Measurements from ENCODE around the gene ALDH3B2.
"Not testable (repeated sequence)": the region's sequence is repeated elsewhere in the genome, so short reads cannot be mapped to it uniquely, and the experiment has no call there.

The ALDH3B2 gene

GRCh38 chr11:67674442-67674871 lies at the start of gene ALDH3B2:
Gene ALDH3B2, minus strand, starts transcription at chr11:67674623. Its CDS starts 7,688 bp downstream, at chr11:67666935.
- peak; percentile 90 for DNase-seq

GRCh38 chr11:67723036-67723435 lies 48.6 kb upstream of the ALDH3B2 start:
- DNase-seq, result not testable (repeated sequence)

GRCh38 chr11:67716226-67716625 lies 41.8 kb upstream of the ALDH3B2 start:
- not testable (repeated sequence) for DNase-seq

GRCh38 chr11:67715801-67716200 lies 41.4 kb upstream of the ALDH3B2 start:
- not testable (repeated sequence) for DNase-seq

DNA sequence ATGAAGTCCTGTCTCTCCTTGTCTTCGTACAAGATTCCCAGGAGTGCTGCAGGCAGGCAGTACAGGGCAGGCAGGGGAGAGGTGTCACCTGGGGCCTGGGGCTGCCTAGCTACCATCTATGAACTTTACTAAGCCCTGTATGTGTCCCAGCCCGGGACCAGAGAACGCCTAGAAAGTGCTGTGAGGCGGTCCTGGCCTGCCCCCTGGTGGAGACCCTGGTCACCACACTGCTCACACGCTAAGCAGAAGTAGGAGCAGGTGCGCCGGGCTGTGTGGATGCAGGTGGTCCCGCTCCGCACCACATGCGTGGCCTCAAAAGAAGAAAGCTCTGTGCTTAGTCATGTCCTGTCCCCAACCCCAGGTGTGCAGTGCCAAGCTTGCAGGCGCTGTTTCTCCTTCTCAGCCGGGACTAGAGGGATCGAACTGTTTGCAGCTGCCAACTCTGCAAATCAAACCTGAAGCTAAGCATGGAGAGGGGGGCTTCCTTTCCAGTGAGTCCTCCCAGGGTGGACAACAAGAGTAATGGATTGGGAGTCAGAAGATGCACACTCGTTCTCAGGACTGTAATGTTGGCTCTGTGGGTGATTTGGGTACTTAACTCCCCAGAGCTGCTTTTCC lies 39.6 kb upstream of the ALDH3B2 start:
- DNase-seq, result not testable (repeated sequence)

DNA sequence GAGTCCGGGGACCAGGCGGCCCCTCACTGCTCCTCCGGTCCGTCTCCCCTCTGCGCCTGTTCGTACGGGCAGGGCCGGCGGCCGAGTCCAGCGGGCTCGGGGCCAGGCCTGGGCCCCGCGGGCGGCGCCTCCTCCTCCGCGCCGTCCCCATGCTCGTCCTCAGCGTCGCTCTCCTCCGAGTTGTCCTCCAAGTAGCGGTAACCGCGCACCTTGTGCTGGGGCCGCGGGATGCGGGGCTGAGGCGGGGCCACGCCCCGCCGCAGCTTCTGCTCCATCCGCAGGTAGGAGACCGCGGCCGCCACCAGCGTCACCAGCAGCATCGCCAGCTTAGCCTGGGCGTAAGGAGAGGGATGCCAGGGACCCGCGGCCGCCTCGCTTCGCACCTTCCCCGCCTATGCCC lies 37.3 kb upstream of the ALDH3B2 start:
- not testable (repeated sequence) for DNase-seq

DNA sequence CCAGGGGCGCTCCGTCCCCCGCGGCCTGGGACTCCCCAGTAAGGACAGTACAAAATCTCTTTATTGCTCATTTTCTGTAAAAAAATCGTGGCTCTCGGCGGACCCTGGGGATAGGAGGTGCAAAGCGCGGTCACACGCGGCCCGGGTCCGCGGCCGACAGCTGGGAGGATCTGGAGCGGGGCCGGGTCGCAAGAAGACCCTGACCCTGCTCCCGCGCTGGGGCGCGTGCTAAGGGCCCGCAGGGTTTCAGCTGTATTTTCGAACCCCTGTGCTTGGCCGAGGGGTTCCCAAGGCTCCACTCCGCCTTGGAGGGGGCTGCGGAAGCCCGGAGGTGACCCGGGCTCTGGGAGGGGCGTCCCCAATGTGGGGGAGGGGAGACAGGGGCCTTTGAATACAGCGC lies 36.8 kb upstream of the ALDH3B2 start:
- not testable (repeated sequence) for DNase-seq

DNA sequence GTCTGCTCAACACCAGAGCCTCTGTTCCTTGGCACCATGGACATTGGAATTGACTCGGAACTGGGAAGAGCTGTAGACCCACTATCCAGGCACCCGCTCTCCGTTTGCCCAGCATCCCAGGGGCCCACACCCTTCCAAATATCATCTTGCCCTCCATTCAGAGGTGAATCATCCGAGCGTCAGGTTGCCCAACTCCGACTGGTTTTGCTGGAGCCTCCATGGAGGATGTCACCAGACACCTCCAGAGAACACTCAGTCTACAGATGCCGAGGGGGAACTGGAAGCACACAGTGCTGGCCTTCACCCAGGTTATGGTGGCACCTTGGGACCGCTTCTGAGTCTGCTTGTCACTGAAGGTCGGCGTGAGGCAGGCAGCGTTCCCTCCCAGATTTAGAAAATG lies 35.4 kb upstream of the ALDH3B2 start:
- DNase-seq, result not testable (repeated sequence)

- DNase-seq, result no peak
These were observed 30.8 kb upstream of the ALDH3B2 start for GRCh38 chr11:67705264-67705663.

GRCh38 chr11:67704524-67704923 lies 30.1 kb upstream of the ALDH3B2 start:
- no peak for DNase-seq

DNA sequence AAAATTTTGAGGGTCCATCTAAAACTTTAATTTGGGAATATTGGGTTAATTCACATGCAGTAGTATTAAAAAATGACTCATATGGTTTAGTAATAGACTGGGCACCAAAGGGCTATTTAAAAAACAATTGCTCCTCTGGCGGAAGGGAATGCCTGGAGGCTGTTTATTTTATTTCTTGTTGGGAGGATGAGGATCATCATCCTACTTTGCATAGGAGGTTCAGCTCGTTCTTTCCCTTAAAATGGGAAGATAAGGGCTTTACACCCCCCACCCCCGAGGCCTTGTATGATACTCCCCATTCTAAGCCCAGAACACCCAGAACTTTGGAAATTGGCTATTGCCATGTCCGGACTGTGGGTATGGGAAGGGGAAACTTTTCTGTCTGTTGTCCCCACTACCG lies 29.3 kb upstream of the ALDH3B2 start:
- not testable (repeated sequence) for DNase-seq

GRCh38 chr11:67700548-67701262 lies 26.3 kb upstream of the ALDH3B2 start:
- DNase-seq, result no peak

- no peak for DNase-seq
These were observed 25.7 kb upstream of the ALDH3B2 start for GRCh38 chr11:67700141-67700540.

DNA sequence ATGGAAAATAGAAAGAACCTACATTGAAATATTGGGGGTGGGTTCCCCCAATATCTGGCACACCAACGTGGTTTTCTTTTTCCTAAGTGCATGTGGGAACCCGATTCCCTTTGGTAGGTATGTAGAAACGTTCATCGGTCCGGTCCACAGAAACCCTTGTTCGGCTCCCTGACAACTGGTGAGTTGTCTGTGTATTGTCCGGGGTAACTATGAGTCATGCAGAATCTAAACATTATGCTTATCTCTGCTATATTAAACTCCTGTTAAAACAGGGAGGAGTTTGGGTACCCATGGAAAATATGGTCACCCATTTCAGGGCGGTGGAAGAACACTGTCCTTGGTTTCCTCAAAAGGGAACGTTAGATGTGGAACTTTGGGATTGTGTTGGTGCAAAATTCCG lies 25.1 kb upstream of the ALDH3B2 start:
- no peak for DNase-seq

- DNase-seq, result no peak
These were observed 23.8 kb upstream of the ALDH3B2 start for GRCh38 chr11:67698247-67698646.

DNA sequence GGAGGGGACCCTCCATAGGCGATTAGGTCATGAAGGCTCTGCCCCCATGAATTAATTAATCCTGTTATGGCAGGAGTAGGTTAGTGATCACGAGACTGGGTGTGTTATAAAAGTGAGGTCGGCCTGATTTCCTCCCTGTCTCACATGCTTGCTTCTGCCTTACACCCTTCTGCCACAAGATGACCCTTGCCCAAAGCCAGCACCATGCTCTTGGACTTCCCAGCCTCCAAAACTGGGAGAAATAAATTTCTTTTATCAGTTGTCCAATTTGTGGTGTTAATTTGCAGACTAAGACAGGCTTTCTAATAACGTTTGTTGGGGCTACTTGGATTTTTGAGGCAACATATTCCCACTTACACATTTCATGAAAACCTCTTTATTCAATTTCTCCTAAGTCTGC lies 23.4 kb upstream of the ALDH3B2 start:
- DNase-seq, result no peak

GRCh38 chr11:67696998-67697397 lies 22.6 kb upstream of the ALDH3B2 start:
- DNase-seq, result no peak

GRCh38 chr11:67695606-67696005 lies 21.2 kb upstream of the ALDH3B2 start:
- DNase-seq, result no peak

DNA sequence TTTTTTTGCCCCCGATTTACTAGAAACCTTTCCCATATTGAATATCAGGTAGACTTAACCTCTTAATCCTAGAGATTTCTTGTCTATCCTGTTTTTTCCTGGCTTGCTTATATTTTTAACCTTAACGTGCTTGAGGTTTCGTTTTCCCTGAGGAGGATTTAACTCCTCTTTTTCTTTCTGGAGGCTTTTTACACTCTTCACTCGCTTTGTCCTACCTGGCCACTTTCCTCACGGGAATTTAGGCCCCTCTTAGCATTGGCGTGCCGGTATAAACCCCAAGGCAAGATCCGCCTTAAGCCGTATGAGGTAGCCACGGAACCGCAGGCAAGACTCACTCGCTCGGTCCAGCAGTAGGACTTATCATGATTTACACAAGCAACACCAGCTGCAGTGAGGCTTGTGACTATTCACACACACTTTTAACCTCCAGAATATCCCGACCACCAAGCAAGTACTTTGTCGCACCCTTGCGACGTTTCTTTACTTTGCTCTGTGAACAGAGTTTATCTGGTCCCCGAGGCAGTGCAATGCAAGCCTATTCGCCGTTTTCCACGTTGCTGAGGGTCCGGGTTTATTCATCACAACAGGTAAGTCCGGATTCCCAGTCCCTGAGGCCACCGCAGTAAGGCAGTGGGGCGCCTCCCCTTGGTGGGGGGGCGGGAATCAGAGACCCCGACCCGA lies 20.6 kb upstream of the ALDH3B2 start:
- peak; percentile 51 for DNase-seq

DNA sequence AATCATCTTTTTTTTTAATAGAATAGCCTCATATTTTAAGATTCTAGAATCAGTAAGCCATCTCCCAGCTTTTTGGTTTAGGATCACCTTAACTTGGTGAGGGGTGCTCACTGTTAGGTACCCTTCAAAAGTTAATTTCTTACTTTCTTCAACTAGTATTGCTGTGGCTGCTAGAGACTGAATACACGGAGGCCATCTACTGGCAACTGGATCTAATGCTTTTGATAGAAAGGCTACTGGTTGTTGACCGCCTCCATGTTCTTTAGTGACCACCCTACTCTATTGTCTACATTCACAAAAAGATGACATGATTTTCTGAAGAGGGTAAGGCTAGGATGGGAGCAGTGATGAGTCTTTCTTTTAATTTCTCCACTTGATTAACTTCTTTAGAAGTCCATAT lies 16.7 kb upstream of the ALDH3B2 start:
- DNase-seq, result no peak

DNA sequence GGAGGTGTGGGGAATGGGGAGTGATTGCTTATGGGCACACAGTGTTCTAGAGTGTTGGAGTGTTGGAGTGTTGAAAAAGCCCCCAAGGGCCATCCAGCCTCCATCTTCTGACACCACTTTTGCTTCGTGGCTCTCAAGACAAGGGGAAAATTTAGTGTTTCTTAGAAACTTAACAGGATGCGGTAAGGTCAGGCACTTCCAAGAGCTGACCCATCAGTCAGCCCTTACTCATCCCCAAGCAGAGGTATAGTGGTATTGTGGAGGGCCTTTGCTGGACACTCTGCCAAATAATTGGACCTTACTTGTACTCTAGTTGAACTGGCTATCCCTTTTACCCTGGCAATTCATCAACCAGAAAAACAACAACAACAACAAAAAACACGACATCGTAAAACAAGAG lies 14.8 kb upstream of the ALDH3B2 start:
- DNase-seq, result no peak

GRCh38 chr11:67687986-67688385 lies 13.6 kb upstream of the ALDH3B2 start:
- DNase-seq, result no peak

DNA sequence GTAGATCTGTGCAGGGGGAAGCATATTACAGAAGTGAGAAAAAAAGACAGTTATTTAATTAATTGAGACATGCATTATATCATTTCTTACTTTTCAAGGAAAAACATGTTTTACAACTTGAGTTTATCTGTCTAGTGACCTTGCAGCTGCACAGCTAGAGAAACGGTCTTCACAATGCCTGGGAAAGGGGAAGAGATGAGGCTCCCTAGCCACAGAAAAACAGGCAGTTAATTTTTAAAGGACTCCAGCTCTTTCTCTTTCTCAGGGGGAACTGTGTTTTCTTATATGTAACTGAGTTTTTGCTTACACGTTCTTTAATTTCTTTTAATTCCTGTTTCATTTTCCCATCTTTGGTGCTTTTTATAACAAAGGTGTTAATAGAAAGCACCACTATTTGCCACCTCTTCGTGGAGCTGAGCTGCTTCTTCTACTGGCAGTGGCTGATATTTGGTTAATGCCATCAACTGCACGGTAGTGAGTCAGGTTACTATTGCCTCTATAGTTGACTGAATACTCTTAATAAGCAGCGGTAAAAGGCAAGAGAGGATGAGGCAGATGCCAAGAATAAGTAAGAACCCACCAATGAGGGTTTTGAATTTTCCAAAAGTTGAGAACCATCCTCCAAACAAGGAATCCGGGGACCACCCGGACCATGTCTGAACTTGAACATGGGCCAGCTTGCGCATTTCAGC lies 11.4 kb upstream of the ALDH3B2 start:
- DNase-seq, result peak; percentile 70
